ENCODE data around the gene TRAF3. TPM values are rescaled to one million over a fixed set of nuclear protein-coding genes. Genes with fewer than 3 reads are reported as not detected.

TRAF3 gene
- total and polyA plus RNA-seq, 4 donors = 2.1 to 12.0 (median 5.2) TPM

DNA sequence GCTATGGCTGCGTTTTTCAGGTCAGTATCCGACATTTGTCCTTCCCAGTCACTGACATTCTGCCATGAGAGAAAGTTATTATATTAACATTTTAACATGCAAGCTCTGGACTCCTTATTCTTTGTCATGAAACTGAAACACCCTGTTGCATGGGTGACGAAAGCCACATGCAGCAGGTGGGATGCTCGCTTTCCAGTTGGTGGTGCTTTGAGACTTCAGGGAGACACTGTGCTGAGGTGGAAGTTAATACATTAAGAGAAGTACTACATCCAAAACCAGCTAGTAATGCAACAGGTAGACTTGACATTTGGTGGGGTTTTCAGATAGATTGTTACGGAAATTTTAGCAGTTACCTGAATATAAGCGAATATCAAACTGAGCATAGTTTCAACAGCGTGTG is 112.4 kb downstream of the TRAF3 start:
- 97% methylated on average over 7 of the region's 7 CpGs for WGBS
- H3K36me3 ChIP-seq (ENCODE audit: control insufficient read depth in 4 of 4, insufficient read depth in 3 of 4, low read depth in 1 of 4, low read length in 3 of 4) = peaks cover 1 to 15% (median 6%) of the 10 kb centered on the region in 4 donors
- H3K27ac ChIP-seq (ENCODE audit: low read depth in 1 of 2, low read length in 2 of 2) = no peak overlapping the region
- peaks cover 0 to 12% (median 5%) of the 10 kb centered on the region in 4 donors for H3K4me1 ChIP-seq (ENCODE audit: control insufficient read depth in 4 of 4, insufficient read depth in 4 of 4, low read length in 3 of 4)
- H3K9ac ChIP-seq (ENCODE audit: low read depth in 1 of 2, low read length in 2 of 2) = no peak overlapping the region
- TF ChIP-seq, protein P1, sequence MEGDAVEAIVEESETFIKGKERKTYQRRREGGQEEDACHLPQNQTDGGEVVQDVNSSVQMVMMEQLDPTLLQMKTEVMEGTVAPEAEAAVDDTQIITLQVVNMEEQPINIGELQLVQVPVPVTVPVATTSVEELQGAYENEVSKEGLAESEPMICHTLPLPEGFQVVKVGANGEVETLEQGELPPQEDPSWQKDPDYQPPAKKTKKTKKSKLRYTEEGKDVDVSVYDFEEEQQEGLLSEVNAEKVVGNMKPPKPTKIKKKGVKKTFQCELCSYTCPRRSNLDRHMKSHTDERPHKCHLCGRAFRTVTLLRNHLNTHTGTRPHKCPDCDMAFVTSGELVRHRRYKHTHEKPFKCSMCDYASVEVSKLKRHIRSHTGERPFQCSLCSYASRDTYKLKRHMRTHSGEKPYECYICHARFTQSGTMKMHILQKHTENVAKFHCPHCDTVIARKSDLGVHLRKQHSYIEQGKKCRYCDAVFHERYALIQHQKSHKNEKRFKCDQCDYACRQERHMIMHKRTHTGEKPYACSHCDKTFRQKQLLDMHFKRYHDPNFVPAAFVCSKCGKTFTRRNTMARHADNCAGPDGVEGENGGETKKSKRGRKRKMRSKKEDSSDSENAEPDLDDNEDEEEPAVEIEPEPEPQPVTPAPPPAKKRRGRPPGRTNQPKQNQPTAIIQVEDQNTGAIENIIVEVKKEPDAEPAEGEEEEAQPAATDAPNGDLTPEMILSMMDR (IDR thresholded peaks at IDR 0.05; ENCODE audit: low read depth, low read length, missing input control) = no peak
- TF ChIP-seq, protein P2, sequence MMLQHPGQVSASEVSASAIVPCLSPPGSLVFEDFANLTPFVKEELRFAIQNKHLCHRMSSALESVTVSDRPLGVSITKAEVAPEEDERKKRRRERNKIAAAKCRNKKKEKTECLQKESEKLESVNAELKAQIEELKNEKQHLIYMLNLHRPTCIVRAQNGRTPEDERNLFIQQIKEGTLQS (IDR thresholded peaks at IDR 0.05) = no peak
- TF ChIP-seq EGR1 (IDR thresholded peaks at IDR 0.05; ENCODE audit: low read depth in 2 of 2) (no peak), FOXA2 (IDR thresholded peaks at IDR 0.05) (no peak), RAD21 (IDR thresholded peaks at IDR 0.05) (no peak), NR2F2 (IDR thresholded peaks at IDR 0.05) (no peak), SP1 (IDR thresholded peaks at IDR 0.05) (no peak), HNF4G (IDR thresholded peaks at IDR 0.05) (no peak), RXRA (IDR thresholded peaks at IDR 0.05) (no peak), YY1 (IDR thresholded peaks at IDR 0.05) (no peak), HNF4A (conservative IDR thresholded peaks at IDR 0.05) (no peak), JUND (IDR thresholded peaks at IDR 0.05) (no peak), FOXA1 (IDR thresholded peaks at IDR 0.05) (no peak), GABPA (IDR thresholded peaks at IDR 0.05 in 1 of 2, conservative IDR thresholded peaks at IDR 0.05 in 1 of 2) (no peak)
- TF ChIP-seq, protein P3, sequence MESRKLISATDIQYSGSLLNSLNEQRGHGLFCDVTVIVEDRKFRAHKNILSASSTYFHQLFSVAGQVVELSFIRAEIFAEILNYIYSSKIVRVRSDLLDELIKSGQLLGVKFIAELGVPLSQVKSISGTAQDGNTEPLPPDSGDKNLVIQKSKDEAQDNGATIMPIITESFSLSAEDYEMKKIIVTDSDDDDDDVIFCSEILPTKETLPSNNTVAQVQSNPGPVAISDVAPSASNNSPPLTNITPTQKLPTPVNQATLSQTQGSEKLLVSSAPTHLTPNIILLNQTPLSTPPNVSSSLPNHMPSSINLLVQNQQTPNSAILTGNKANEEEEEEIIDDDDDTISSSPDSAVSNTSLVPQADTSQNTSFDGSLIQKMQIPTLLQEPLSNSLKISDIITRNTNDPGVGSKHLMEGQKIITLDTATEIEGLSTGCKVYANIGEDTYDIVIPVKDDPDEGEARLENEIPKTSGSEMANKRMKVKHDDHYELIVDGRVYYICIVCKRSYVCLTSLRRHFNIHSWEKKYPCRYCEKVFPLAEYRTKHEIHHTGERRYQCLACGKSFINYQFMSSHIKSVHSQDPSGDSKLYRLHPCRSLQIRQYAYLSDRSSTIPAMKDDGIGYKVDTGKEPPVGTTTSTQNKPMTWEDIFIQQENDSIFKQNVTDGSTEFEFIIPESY (IDR thresholded peaks at IDR 0.05) = no peak
- TF ChIP-seq, protein P4, sequence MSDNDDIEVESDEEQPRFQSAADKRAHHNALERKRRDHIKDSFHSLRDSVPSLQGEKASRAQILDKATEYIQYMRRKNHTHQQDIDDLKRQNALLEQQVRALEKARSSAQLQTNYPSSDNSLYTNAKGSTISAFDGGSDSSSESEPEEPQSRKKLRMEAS (IDR thresholded peaks at IDR 0.05) = no peak
- no peak overlapping the region for H3K4me3 ChIP-seq (ENCODE audit: low read depth in 1 of 3, low read length in 3 of 3)
- DNase-seq (ENCODE audit: low spot score) = no peak
- H3K9me3 ChIP-seq (ENCODE audit: control insufficient read depth in 4 of 4, low read length in 3 of 4) = no peaks in the 10 kb centered on the region
- no peaks in the 10 kb centered on the region for H3K27me3 ChIP-seq (ENCODE audit: control insufficient read depth in 4 of 4, insufficient read depth in 4 of 4, low read length in 3 of 4)

DNA sequence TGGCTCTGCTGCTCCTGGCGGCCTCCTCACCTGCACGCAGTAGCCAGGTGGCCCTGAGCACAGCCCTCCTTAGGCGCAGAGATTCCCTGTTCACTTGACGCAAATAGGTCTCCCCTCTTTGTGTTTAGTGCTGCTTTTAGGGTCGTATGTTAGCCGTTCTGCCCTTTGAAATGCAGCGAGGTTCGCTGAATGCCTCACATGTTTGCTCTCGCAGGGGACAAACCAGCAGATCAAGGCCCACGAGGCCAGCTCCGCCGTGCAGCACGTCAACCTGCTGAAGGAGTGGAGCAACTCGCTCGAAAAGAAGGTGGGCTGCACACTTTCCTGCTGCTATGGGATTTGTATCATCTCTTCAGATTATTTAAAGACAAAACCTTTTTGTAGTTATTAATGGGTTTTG is 113.9 kb downstream of the TRAF3 start:
- no peak for DNase-seq (ENCODE audit: low spot score)
- peaks cover 0 to 12% (median 5%) of the 10 kb centered on the region in 4 donors for H3K4me1 ChIP-seq (ENCODE audit: control insufficient read depth in 4 of 4, insufficient read depth in 4 of 4, low read length in 3 of 4)
- WGBS = 92% methylated on average over 15 of the region's 15 CpGs
- no peak for TF ChIP-seq GABPA (IDR thresholded peaks at IDR 0.05 in 1 of 2, conservative IDR thresholded peaks at IDR 0.05 in 1 of 2)
- TF ChIP-seq, protein P3 (IDR thresholded peaks at IDR 0.05) = no peak
- no peak for TF ChIP-seq FOXA2 (IDR thresholded peaks at IDR 0.05)
- TF ChIP-seq, protein P4 (IDR thresholded peaks at IDR 0.05) = no peak
- no peak for TF ChIP-seq SP1 (IDR thresholded peaks at IDR 0.05)
- no peak for TF ChIP-seq TAF1 (conservative IDR thresholded peaks at IDR 0.05)
- no peak for TF ChIP-seq EGR1 (IDR thresholded peaks at IDR 0.05; ENCODE audit: low read depth in 2 of 2)
- no peak for TF ChIP-seq RAD21 (IDR thresholded peaks at IDR 0.05)
- TF ChIP-seq, protein P5, sequence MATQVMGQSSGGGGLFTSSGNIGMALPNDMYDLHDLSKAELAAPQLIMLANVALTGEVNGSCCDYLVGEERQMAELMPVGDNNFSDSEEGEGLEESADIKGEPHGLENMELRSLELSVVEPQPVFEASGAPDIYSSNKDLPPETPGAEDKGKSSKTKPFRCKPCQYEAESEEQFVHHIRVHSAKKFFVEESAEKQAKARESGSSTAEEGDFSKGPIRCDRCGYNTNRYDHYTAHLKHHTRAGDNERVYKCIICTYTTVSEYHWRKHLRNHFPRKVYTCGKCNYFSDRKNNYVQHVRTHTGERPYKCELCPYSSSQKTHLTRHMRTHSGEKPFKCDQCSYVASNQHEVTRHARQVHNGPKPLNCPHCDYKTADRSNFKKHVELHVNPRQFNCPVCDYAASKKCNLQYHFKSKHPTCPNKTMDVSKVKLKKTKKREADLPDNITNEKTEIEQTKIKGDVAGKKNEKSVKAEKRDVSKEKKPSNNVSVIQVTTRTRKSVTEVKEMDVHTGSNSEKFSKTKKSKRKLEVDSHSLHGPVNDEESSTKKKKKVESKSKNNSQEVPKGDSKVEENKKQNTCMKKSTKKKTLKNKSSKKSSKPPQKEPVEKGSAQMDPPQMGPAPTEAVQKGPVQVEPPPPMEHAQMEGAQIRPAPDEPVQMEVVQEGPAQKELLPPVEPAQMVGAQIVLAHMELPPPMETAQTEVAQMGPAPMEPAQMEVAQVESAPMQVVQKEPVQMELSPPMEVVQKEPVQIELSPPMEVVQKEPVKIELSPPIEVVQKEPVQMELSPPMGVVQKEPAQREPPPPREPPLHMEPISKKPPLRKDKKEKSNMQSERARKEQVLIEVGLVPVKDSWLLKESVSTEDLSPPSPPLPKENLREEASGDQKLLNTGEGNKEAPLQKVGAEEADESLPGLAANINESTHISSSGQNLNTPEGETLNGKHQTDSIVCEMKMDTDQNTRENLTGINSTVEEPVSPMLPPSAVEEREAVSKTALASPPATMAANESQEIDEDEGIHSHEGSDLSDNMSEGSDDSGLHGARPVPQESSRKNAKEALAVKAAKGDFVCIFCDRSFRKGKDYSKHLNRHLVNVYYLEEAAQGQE (IDR thresholded peaks at IDR 0.05) = no peak
- no peak for TF ChIP-seq HNF4A (conservative IDR thresholded peaks at IDR 0.05)
- TF ChIP-seq RXRA (IDR thresholded peaks at IDR 0.05) = no peak
- no peak for TF ChIP-seq HNF4G (IDR thresholded peaks at IDR 0.05)
- no peak for TF ChIP-seq JUND (IDR thresholded peaks at IDR 0.05)
- TF ChIP-seq NR2F2 (IDR thresholded peaks at IDR 0.05) = no peak
- no peaks in the 10 kb centered on the region for H3K27me3 ChIP-seq (ENCODE audit: control insufficient read depth in 4 of 4, insufficient read depth in 4 of 4, low read length in 3 of 4)
- H3K27ac ChIP-seq (ENCODE audit: low read depth in 1 of 2, low read length in 2 of 2) = no peak overlapping the region
- H3K9ac ChIP-seq (ENCODE audit: low read depth in 1 of 2, low read length in 2 of 2) = no peak overlapping the region
- no peaks in the 10 kb centered on the region for H3K9me3 ChIP-seq (ENCODE audit: control insufficient read depth in 4 of 4, low read length in 3 of 4)
- H3K4me3 ChIP-seq (ENCODE audit: low read depth in 1 of 3, low read length in 3 of 3) = no peak overlapping the region
- peaks cover 1 to 12% (median 4%) of the 10 kb centered on the region in 4 donors for H3K36me3 ChIP-seq (ENCODE audit: control insufficient read depth in 4 of 4, insufficient read depth in 3 of 4, low read depth in 1 of 4, low read length in 3 of 4)

Measured in liver (tissue), 9 donors.